Calu3 (cell line): Measurements from ENCODE around the gene ARRDC2. TPM values are rescaled to one million over a fixed set of nuclear protein-coding genes. Genes with fewer than 3 reads are reported as not detected.

Experiments
- BruUV-seq: library from RNA; stranded (reverse); fragments of 400-500 nt; replicated peaks from 2 replicates; lab custom pipeline; 2021; lab: Mats Ljungman, UMichigan
- CTCF ChIA-PET: fragments of 300-600 bp; sonication (Branson Sonifier 250); formaldehyde crosslinking; loops from one replicate; lab custom pipeline; 2022; ENCODE audit warnings: antibody characterized with exemption; lab: Charles Lee
- DNase-seq: peaks from one replicate; pipeline ENCODE4 v3.0.0; 2022
- H3K27ac Mint-ChIP-seq: one replicate; pipeline ENCODE4 v1.8.0; 2022; ENCODE audit warnings: mixed read lengths; ENCODE audit not compliant: unreplicated experiment
- H3K27me3 Mint-ChIP-seq: one replicate; pipeline ENCODE4 v1.8.0; 2022; ENCODE audit warnings: mixed read lengths; ENCODE audit not compliant: unreplicated experiment
- H3K36me3 Mint-ChIP-seq: one replicate; pipeline ENCODE4 v1.8.0; 2022; ENCODE audit warnings: mild to moderate bottlenecking, moderate library complexity, mixed read lengths; ENCODE audit not compliant: insufficient read depth, unreplicated experiment
- H3K4me1 Mint-ChIP-seq: one replicate; pipeline ENCODE4 v1.8.0; 2022; ENCODE audit warnings: mild to moderate bottlenecking, low read depth, mixed read lengths; ENCODE audit not compliant: unreplicated experiment
- H3K4me3 Mint-ChIP-seq: one replicate; pipeline ENCODE4 v1.8.0; 2022; ENCODE audit warnings: mild to moderate bottlenecking, low read depth, moderate library complexity, mixed read lengths; ENCODE audit not compliant: unreplicated experiment
- H3K9me3 Mint-ChIP-seq: one replicate; pipeline ENCODE4 v1.8.0; 2022; ENCODE audit warnings: low read depth, mixed read lengths; ENCODE audit not compliant: unreplicated experiment
- CTCF ChIP-seq: fragments of 200-600 bp; IDR thresholded peaks from one replicate; pipeline ENCODE4 v1.8.0; 2022; ENCODE audit warnings: antibody characterized with exemption; ENCODE audit not compliant: unreplicated experiment
- intact Hi-C: fragments of 100-400 bp; cut with micrococcal nuclease; formaldehyde crosslinking; loops from one replicate; pipeline ENCODE4 v1.10.0; 2022; ENCODE audit not compliant: unreplicated experiment
- total RNA-seq: library from RNA; stranded (reverse); gene quantifications from 2 replicates; pipeline ENCODE4 v1.2.3, GENCODE V29; 2022

Gene ARRDC2
- total RNA-seq, 1 experiment from 2014 or later = 15.8 TPM

- CTCF ChIA-PET = no interaction called here
- Mint-ChIP-seq H3K27ac (no peak overlapping the region), H3K27me3 (peaks cover 37% of the 10 kb centered on the region)
These were observed 38.7 kb upstream of the ARRDC2 start for GRCh38 chr19:17969096-17969792.

GRCh38 chr19:17972230-17972629, 35.7 kb upstream of the ARRDC2 start:
- BruUV-seq = no TSS peak

More at GRCh38 chr19:17969096-17969792, 38.7 kb upstream of the ARRDC2 start:
- Mint-ChIP-seq H3K4me1 (peaks cover 10% of the 10 kb centered on the region), H3K4me3 (no peak overlapping the region), H3K36me3 (no peaks in the 10 kb centered on the region), H3K9me3 (no peaks in the 10 kb centered on the region)
- BruUV-seq = no TSS peak
- no peak for DNase-seq
- TF ChIP-seq CTCF = no peak
- intact Hi-C loops = no loop called here

GRCh38 chr19:17973759-17974158, 34.2 kb upstream of the ARRDC2 start:
- Mint-ChIP-seq H3K27me3 (peaks cover 22% of the 10 kb centered on the region), H3K9me3 (no peaks in the 10 kb centered on the region), H3K4me1 (no peaks in the 10 kb centered on the region), H3K36me3 (no peaks in the 10 kb centered on the region), H3K27ac (no peak overlapping the region), H3K4me3 (no peak overlapping the region)
- no peak for TF ChIP-seq CTCF
- BruUV-seq = no TSS peak
- no peak for DNase-seq
- intact Hi-C loops = no loop called here
- CTCF ChIA-PET = no interaction called here

More at GRCh38 chr19:17972230-17972629, 35.7 kb upstream of the ARRDC2 start:
- no peak for DNase-seq
- Mint-ChIP-seq H3K36me3 (no peaks in the 10 kb centered on the region), H3K27ac (no peak overlapping the region), H3K4me1 (no peaks in the 10 kb centered on the region), H3K9me3 (no peaks in the 10 kb centered on the region), H3K4me3 (no peak overlapping the region), H3K27me3 (peaks cover 18% of the 10 kb centered on the region)
- no peak for TF ChIP-seq CTCF
- CTCF ChIA-PET = no interaction called here
- intact Hi-C loops = no loop called here

- intact Hi-C loops = no loop called here
- H3K36me3 Mint-ChIP-seq = no peaks in the 10 kb centered on the region
- TF ChIP-seq CTCF = no peak
- H3K9me3 Mint-ChIP-seq = no peaks in the 10 kb centered on the region
- H3K4me3 Mint-ChIP-seq = no peak overlapping the region
- H3K27me3 Mint-ChIP-seq = peaks cover 22% of the 10 kb centered on the region
- no peaks in the 10 kb centered on the region for H3K4me1 Mint-ChIP-seq
- BruUV-seq = no TSS peak
- no peak overlapping the region for H3K27ac Mint-ChIP-seq
- CTCF ChIA-PET = no interaction called here
- no peak for DNase-seq
These were observed 33.4 kb upstream of the ARRDC2 start for GRCh38 chr19:17974551-17974950.
